ENCODE results near the gene FREM1.
"Not testable (repeated sequence)": the region's sequence is repeated elsewhere in the genome, so short reads cannot be mapped to it uniquely, and the experiment has no call there.

The FREM1 gene, protein sequence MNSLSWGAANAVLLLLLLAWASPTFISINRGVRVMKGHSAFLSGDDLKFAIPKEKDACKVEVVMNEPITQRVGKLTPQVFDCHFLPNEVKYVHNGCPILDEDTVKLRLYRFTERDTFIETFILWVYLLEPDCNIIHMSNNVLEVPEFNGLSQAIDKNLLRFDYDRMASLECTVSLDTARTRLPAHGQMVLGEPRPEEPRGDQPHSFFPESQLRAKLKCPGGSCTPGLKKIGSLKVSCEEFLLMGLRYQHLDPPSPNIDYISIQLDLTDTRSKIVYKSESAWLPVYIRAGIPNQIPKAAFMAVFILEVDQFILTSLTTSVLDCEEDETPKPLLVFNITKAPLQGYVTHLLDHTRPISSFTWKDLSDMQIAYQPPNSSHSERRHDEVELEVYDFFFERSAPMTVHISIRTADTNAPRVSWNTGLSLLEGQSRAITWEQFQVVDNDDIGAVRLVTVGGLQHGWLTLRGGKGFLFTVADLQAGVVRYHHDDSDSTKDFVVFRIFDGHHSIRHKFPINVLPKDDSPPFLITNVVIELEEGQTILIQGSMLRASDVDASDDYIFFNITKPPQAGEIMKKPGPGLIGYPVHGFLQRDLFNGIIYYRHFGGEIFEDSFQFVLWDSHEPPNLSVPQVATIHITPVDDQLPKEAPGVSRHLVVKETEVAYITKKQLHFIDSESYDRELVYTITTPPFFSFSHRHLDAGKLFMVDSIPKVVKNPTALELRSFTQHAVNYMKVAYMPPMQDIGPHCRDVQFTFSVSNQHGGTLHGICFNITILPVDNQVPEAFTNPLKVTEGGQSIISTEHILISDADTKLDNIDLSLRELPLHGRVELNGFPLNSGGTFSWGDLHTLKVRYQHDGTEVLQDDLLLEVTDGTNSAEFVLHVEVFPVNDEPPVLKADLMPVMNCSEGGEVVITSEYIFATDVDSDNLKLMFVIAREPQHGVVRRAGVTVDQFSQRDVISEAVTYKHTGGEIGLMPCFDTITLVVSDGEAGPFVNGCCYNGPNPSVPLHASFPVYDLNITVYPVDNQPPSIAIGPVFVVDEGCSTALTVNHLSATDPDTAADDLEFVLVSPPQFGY (N-terminal part only)

DNA sequence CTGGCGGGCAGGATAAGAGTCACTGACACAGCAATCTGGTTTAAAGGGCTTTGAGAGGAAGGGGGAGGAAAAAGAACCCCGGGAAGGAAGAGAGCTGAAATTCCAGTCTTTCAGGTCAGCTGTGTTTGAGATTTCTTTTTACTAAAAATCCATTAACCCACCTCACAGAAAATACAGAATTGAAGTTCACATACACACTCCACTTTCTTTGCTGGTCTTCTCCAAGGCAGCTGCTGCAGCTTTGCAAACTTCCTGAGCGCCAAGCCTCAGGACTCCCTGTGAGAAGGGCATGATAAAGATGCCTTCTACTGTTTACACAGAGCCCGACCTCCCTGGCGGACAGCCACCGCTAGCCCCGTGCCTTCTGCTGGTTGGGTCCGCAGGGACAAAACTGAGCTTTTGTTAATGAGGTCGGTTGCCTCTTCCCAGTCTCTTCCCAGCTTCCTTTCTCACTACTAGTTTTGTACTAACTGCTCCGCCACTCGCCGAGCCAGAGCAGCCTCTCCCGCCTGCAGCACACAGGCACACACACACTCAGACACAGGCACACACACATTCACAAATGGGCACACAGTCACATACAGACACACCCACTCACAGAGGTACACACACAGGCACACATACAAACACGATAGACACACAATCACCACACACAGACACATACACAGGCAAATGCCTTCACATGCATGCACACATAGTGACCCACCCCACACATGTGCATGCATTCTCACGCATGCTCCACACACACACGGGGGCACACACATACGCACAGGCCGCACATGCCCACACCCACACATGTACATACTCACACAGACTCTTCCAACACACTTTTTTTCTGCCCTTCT is at the start of gene FREM1:
TSS of gene FREM1 (minus strand) at position 468 of the 845 bp plus-strand sequence. CDS start 41,451 bp downstream, outside the sequence.
- DNase-seq (ENCODE audit: low spot score): peak; percentile 9

DNA sequence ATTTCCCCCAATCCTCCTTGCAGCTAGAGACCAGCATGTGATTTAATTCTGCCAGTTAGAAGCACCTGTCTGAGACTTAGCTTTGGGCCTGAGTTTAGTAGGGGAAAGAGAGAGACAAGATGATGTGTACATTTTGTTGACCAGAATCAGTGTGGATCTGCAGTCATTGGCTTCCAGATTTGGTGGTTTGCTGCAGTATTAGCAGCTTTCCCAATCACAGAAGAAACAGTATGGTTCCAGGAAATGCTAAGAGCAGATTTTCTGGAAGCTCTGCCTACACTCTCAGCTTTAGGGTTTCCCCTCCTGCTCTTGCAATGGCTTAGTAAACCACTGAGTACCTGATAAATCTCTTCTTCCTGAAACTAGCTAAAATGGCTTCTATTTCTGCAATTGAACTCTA is 48.8 kb upstream of the FREM1 start:
- DNase-seq (ENCODE audit: low spot score): no peak

DNA sequence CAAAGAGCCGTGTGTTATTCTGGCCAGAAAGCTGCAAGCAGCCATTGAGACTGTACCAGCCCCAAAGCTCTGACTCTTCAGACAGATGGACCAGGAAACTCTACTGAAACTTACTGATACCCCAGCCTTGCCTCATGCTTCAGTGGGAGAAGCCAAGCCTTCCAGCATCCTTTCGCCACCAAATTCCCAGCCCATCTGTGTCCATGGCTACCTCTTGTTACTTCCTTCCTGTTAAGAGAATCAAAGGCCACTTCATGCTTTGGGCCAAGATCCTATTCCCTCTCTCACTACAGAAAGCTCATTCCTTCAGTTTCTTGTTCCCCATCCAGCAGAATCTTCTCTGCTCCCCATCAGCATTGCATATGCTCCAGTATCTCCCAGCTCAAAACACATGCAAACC is 46.9 kb upstream of the FREM1 start:
- DNase-seq (ENCODE audit: low spot score): no peak

GRCh38 chr9:14956208-14956607 is 46.0 kb upstream of the FREM1 start:
- no peak for DNase-seq (ENCODE audit: low spot score)

DNA sequence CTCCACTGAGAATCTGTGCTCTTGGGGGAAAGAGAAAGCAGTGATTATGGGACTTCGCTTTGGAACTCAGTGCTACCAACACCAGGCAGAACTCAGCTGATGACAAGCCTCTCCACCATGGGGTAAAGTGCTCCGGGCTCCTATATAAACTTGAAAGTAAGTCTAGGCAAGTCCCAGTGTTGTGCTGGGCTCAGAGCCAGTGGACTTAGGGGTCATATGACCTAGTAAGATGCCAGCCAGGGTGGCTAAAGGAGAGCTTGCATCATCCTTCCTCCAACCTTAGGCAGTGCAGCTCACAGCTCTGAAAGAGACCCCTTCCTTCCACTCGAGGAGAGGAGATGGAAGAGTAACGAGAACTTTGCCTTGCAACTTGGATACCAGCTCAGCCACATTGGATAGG is 35.1 kb upstream of the FREM1 start:
- no peak for DNase-seq (ENCODE audit: low spot score)

DNA sequence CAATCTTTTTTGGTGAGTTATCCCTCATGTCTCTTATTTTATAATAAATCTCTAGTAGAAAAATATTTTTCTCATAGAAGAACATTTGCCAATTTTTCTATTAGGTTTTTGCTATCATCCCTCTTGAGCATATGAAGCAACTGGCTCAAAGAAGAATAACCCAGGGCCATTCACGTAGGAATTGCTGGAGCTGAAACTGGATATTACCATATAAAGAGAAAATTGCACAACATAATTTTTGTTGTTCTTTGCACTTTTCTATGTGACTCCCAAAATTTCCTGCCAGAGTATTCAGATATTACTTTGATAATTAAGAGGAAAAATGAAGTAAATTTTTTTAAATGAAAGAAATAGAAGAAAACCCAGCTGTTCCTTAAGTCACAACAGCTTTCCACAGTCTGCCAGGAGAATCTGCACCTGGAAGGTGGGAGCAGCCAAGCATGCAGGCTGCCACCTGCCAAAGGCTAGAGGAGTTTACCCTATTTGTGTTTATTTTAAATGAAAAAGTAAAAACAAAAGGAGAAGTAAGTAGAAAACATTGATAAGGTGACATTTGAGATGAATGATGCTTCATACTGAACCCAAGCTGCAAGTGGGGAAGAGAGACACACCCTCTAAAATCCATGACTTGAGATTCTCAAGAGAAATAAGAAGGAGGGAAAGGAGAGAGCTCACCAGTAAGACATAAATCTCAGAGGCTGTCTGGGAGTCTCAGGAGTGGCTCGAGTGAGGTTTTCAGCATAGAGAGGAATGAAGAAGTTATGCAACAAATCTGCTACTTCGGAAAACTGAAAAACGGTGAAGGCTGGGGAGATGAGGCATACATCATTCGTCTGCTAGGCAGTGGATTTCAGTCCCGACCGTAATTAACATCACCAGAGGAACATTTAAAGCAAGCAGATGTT is 31.5 kb upstream of the FREM1 start:
- no peak for DNase-seq (ENCODE audit: low spot score)

DNA sequence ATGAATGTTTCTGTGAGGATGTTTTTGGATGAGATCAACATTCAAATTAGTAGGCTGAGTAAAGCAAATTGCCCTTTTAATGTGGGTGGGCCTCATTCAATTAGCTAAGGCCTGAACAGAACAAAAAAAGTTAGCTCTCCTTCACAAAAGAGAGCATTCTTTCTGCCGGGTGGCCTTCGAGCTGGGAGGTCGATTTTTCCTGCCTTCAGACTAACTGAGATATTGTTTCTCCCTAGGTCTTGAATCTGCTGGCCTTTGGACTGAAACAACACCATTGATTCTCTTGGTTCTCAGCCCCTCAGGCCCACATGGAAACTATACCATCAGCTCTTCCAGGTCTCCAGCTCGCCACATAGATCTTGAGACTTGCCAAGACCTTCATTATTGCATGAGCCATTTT is 29.1 kb upstream of the FREM1 start:
- DNase-seq (ENCODE audit: low spot score): no peak

GRCh38 chr9:14937216-14937615 is 27.0 kb upstream of the FREM1 start:
- DNase-seq (ENCODE audit: low spot score): no peak

DNA sequence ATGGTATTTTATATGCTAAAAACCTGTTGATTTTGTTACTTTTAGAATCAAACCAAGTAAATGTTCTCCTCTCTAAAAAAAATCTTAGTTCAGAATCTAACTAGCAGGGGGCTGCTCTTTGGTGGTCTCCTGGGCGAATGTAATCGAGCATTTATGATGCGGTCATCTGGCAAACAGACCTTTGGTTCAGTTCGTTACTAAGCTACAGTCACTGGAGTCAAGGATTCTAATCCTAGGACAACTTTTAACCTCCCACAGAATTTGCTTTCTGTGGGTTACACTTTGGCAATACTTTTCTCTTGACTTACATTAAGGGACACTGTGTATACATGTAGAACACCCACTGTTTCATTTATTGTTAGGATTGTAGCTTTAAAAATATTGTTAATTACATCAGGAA is 26.3 kb upstream of the FREM1 start:
- DNase-seq (ENCODE audit: low spot score): no peak

DNA sequence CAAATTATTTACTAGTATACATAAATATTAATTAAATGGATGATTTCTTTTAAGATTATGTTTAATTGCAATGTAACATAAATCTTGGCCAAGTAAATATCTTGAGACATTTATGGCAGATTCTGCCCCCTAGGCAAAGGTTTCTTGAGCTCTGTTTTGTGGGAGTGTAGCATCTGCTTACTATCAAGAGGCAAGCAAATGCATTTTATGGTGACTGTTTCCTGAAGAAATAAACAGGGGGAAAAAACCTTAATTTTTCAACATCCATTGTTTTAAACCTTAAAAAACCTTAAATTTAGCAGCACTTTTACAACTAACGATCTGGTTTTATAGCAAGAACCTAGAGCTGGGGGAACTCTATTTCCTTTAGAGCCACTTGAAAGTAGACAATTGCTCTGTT is 25.7 kb upstream of the FREM1 start:
- DNase-seq (ENCODE audit: low spot score): no peak

DNA sequence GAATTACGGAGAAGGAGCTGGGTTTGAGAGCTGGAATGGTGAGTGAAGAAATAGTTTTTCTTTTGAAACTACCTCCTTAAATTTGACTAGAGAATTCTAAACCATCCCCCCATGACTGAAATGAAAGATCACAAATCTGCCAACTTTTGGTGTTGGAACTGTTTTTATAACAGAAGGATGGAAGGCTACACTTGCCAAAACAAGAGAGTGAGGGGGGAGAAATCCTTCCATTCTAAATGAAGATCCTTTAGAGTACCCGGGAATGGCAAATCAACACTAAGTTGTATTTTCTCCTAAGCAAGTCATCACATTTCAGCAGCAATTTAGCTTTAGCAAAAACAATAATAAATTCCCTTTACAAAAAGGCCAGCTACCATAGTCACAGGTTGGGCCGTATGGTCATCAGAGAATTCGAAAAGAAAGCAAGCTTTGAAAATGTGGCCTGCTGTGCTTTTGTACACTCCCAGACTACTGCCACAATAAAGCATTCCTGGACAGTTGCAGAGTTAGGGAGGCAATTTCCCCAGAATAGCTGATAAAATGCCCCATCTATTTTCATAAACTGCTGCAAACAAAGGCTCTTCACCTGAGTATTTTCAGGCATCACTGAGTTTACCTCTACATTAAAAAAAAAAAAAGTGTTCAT is 25.0 kb upstream of the FREM1 start:
- DNase-seq (ENCODE audit: low spot score): no peak

GRCh38 chr9:14932641-14933040 is 22.4 kb upstream of the FREM1 start:
- DNase-seq (ENCODE audit: low spot score): no peak

DNA sequence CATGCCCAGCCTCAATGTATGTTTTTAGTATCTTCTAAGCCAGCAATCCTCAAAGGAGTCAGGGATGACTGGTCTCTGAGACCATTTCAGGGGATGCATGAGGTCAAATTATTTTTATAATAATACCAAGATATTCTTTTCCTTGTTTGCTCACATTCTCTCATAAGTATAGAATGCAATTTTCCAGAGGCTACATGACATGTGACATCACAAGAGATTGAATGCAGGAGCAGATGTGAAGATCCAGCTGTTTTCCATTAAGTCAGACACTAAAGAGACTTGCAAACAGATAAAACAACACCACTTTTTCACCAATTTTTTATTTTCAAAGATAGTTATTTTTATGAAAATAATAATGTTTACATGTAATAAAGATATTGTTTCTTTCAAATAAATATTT is 22.0 kb upstream of the FREM1 start:
- DNase-seq (ENCODE audit: low spot score): no peak

DNA sequence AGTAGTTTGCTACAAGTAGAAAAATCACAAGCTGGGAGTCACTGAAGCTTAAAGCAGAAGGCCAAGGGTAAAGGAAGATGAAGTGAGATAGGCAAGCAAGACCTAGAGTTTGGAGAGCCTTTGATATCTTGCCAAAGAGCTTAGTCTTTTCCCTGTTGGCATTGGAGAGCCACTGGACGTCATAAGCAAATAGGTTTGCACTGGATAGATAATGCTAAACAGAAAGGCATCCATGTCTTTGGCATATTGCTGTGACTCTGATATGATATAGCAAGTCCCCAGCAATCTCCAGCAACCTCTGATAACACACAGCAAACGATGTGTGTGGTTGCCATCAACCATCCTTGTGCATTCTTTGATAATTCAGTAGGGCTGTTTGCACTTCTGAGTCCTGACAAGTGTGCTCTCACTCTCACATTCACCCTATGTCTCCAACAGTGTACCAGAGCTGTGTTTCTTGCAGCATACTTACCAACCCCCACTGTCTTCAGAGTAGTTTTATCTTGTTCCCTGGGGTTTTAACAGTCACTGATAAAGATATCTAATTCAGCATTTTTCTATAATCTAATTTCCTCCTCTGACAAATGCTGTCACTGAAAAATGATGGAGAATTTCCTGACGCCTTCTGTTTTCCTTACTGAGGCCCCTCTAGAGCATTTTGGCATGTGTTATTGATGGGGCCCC is 16.9 kb upstream of the FREM1 start:
- DNase-seq (ENCODE audit: low spot score): no peak

DNA sequence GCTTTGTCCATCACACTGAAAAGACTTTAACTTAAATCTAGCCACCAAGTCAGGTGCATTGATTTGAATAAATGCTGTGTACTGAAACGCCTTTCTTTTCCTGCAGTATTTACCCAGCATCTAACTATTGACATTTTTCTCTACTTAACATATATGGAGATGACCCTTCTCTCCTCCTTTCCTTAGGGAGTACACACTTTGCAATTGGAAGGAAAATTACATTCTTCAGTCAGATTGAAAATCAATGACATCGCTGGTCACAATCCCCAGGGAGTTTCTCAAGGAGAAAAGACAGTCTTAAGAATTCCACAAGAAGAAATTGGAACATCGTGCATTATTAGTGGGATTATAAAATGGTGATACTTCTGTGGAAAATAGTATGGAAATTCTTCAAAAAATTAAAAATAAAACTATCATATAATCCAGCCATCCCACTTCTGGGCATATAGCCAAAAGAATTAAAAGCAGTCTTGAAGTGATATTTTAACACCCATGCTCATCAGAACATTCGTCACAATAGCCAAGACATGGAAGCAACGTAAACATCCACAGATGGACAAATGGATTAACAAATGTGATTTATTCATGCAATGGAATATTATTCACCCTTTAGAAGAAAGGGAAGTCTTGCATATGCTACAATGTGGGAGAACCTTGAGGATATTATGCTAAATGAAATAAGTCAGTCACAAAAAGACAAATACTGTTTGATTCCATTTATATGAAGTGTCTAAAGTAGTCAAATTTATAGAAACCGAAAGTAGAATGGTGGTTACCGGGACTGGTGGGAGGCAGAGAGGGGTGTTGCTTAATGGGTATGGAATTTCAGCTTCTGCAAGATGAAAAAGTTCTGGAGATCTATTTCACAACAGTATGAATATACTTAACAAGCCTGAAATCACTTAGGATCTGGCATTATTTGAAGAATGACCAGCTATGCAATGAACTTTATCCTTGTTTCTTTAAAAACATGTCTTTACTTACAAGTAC is 14.3 kb upstream of the FREM1 start:
- DNase-seq (ENCODE audit: low spot score): no peak

DNA sequence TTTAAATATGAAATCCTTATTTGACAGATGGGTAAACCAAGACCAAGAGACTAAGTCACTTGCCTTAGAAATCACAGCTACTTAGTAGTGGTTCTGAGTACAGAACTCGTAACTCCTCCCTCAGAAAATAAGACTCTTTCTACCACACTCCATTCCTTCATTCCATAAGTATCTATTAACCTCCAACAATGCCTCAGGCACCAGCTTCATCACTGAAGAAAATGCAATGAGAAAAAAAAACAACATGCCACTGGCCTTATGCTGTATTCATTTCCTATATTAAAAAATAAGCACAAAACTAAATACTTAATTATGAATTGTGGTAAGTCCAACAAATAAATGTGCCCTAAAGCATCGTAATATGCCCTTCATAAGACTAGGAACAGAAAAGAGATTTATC is 13.5 kb upstream of the FREM1 start:
- DNase-seq (ENCODE audit: low spot score): no peak

GRCh38 chr9:14920805-14921204 is 10.6 kb upstream of the FREM1 start:
- DNase-seq (ENCODE audit: low spot score): not testable (repeated sequence)

DNA sequence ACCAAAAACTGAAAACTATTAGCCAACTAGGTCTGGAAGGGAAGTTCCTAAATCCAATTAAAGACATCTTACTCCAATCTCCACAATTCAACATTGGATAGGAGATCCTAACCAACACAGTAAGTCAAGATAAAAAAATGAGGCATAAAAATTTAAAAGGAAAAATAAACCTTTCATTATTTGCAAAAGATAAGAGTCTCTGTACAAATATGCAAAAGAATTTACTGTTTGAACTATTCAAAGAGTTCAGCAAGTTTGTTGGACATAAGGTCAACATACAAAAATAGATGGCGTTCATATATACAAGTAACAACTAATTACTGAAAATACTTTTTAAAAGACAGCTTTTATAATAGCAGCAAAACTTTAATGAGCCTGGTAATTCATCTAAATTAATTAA is 3.1 kb upstream of the FREM1 start:
- DNase-seq (ENCODE audit: low spot score): no peak
